HG03354 (cell line): ENCODE measurements around the gene VSTM1.
"Not testable (repeated sequence)": the region's sequence is repeated elsewhere in the genome, so short reads cannot be mapped to it uniquely, and the experiment has no call there.

Source experiments
- ATAC-seq: cut with Tn5 transposase; IDR thresholded peaks from one replicate; pipeline ENCODE4 v1.9.1; 2021; ENCODE audit warnings: mild to moderate bottlenecking; ENCODE audit not compliant: unreplicated experiment, poor library complexity, severe bottlenecking

The VSTM1 gene

DNA sequence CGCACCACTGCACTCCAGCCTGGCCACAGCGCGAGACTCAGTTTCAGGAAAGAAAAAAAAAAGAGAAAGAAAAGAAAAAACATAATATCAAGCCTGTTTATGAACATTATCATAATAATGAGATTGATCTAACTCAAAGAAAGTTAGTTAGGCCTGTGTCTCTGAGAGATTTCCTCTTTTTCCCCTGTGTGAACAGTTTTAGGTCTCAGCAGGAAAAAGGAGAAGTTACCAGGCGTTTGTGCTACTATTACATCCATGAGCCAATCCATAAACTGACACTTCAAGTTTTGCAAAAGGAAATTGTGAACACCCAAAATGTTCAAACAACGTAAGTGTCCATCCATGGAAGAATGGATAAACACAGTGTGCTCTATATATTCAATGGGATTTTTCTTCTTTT lies 13.6 kb upstream of the VSTM1 start:
- no peak for ATAC-seq

DNA sequence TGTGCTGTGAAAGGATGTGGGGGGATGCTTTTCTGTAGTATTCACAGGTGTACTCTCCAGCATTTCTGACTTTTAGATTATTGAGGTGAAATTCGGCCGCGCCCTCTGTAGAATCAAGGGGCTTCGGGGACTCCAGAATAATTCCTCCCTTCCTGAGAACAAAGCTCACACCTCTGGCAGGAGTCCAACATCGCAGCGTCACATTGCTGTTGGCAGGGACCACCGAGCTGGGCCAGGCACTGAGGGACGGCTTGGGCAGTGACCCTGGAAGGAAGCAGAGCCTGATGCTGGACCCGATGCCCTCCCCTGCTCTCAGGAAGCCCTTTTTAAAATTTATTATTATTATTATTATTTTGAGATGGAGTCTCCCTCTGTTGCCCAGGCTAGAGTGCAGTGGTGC lies 11.2 kb upstream of the VSTM1 start:
- no peak for ATAC-seq

DNA sequence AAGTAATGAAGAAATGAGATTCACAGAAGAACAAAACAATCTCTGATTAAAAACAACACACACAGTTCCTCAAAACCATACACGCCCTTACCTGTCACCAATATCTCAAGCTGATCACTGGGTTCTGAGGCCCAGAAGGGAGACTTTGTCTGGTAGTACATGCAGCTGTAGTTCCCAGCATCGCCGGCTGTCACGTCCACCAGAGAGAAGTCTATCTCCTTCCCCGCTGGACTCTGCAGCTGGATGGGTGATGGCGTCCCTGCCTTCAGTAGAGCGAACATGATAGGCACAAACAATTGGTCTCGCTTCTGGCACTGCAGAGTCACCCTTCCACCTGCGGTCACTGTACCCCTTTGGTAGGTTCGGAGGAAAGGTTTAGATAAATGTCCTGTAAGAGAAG lies 10.1 kb upstream of the VSTM1 start:
- ATAC-seq, result no peak

DNA sequence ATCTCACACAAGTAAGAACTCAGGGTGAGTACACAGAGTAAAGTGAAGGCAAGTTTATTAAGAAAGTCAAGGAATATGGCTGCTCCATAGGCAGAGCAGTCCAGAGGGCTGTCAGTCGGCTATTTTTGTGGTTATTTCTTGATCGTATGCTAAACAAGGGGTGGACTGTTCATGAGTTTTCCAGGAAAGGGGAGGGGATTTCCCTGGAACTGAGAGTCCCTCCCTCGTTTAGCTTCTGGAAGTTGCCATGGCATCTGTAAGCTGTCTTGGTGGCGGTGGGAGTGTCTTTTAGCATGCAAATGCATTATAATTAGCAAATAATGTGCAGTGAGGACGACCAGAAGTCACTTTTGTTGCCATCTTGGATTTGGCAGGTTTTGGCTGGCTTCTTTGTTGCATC lies 5.8 kb upstream of the VSTM1 start:
- no peak for ATAC-seq

DNA sequence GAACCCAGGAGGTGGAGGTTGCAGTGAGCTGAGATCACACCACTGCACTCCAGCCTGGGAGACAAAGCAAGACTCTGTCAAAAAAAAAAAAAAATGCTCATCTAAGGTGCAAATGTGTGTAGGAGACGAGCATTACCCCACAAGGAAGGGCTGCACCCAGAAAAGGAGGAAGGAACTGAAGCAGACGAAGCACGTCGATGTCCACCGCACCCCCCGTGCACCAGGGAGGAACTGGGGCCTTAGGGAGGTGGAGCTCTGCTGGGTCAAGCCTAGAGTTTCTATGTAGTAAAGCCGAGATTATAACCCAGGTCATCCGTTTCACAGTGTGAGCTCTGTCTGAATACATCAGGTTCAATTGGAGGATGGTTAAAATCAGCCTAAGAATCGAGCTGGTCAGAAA lies 1.1 kb downstream of the VSTM1 start:
- ATAC-seq, result no peak

DNA sequence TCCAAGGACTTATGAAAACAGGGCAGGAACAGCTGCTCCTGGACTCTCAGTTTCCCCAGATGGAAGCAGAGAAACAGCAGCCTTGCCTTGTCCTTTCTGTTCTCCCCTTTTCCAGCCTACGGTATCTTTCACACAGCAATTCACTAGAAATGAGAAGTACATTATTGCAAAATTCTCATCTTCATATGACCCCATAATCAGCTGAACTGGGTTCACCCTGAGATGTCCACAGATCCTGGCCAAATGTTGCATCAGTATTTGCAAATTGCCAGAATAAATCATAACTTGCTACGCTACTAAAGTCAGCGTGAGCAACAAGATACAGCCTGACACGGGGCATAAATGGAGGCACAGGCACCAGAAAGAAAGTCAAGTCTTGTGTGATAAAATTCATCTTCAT lies 16.1 kb downstream of the VSTM1 start:
- ATAC-seq, result no peak

DNA sequence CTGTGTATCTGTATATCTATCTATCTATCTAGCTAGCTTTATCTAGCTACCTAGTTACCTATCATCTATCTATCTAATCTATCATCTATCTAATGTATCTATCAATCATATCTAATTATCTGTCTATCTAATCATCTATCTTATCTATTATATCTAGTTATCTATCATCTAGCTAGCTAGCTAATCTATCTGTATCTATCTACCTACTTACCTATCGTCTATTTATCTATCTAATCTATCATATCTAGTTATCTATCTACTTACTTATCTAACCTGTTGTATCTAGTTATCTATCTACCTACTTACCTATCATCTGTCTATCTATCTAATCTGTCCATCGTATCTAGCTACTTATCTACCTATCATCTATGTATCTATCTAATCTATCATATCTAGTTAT lies 17.9 kb downstream of the VSTM1 start:
- ATAC-seq, result no peak

DNA sequence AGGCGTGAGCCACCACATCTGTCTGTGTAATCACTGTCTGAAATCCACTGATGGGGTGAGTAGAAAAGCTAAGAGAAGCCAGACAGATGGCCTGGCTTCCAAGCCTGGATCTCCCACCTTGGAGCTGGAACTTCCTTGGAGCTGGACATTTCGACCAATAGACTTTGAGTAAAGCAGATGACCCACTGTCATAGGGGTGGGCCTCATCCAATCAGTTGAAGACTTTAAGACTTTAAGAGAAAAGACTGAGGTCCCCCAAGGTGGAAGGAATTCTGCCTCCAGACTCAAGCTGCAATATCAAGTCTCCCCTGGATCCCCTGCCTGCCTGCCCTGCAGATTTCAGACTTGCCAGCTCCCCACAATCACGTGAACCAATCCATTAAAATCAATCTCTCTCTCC lies 20.7 kb downstream of the VSTM1 start:
- ATAC-seq, result no peak

DNA sequence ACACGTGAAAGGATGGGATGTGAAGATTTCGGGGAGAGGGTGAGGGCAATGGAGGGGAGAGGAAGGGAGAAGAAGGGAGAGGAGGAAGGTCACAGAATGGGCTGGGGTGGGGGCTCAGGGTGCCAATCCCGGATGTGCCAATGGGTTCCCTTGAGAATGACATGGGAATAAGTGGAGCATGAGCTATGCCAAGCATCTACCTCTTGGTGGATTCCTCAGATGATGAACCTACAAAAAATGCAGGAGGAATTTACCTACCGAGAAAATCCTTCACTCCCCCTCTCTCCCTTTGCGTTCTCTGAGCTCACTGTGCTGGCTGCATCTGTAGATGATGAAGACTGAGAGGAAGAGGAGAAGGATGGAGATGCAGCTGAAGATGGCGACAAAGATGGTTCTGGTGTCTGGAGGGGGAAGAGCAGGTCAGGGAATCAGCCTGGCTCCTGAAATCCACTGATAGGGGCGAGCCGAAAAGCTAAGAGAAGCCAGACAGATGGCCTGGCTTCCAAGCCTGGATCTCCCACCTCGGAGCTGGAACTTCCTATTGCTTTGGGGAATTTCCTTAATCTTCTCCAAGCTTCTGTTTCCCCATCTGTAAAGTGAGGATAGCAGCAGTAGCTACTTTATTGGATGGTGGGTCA lies 21.6 kb downstream of the VSTM1 start:
- no peak for ATAC-seq

DNA sequence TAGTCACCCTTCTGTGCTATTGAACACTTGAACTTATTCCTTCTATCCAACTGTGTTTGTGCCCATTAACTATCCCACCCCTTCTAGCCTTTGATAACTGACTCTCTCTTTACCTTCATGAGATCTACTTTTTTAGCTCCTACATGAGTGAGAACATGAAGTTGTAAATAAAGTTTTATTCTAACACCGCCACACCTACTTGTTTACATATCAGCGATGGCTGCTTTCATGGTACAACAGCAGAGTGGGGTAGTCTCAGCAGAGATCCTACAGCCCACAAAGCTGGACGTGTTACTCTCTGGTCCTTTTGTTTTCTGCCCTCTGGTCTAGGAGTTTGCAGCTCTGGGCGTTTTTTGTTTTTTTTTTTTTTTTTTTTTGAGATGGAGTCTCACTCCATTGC lies 23.7 kb downstream of the VSTM1 start:
- no peak for ATAC-seq

DNA sequence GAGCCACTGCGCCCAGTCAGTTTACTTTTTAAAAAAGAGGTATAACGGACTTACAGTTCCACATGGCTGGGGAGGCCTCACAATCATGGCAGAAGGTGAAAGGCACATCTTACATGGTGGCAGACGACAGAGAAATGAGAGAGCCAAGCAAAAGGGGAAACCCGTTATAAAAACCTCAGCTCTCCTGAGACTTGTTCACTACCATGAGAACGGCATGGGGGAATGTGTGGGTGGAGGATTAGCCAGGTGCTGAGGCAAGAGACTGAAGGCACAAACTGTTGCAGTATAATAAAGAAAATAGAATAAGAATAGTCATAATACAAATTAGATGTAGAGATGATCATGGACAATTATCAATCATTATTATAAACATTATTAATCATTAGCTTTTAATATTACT lies 27.2 kb downstream of the VSTM1 start:
- not testable (repeated sequence) for ATAC-seq

DNA sequence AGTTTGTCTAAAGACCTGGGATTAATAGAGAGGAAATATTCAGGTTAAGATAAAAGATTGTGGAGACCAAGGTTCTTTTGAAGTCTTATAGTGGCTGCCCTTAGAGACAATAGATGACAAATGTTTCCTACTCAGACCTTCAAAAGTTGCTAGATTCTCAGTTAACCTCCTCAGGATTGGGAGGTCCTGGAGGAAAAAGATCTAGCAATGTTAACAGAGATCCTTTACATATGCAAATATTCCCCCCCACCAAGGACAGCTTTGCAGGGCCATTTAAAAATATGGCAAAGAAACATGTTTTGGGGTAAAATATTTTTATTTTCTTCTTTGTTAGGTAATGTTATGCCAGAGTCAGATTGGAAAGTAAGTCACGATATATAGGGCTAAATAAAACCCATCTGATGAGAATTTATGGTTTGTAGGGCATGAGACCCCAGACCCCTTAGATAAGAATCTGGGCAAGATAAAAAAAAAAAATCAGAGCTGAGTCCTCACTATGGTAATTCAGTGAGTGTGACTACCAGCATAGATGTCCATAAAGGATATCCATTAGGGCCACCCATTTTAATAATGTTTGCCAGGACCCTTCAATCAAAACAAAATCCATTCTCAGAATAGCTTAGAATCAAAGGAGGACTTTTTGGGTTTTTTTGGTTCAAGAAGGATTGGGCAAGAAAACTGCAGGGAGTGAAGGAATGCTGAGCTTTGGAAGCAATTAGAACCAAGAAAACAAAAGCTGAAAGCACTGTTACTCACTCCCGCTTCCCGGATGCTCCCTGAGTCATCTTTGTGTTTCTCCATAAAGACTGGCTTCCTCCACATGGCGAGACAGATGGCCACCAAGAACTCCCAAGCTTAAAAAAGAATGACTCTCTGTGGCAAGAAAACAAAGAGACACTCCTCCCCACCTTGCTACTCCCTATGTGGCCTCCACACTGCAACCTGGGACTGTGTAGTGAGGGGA lies 28.2 kb downstream of the VSTM1 start:
- no peak for ATAC-seq

DNA sequence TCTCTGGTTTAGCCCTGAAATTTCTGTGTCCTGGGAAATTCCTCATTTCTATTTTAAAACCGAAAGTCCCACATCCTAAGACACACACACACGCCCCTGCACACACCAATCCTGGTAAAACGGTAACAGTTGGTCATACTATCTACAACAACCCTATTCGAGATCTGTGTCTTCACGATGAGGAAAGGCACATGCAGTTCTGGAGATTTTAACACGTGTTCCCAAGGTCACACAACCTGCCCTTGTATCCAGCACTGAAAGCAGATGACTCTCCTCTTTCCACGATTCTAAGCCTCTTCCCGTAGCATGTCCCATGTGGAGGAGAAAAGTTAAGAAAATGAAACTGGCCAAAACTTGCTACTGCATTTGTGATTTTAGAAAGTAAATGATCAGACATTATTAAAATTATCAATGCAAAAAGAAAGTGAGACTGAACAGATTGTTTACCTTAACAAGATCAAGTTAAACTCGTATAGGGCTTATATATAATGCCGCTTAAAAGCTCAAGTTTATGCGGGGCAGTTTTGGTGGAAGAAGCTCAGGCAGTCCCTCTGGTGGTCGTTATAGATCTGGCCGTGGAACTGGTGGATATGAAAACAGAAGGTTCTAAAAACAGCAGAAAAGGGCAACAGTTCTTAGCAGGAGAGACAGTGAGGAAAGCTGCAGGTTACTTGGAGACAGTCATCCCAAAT lies 32.7 kb downstream of the VSTM1 start:
- ATAC-seq, result no peak

DNA sequence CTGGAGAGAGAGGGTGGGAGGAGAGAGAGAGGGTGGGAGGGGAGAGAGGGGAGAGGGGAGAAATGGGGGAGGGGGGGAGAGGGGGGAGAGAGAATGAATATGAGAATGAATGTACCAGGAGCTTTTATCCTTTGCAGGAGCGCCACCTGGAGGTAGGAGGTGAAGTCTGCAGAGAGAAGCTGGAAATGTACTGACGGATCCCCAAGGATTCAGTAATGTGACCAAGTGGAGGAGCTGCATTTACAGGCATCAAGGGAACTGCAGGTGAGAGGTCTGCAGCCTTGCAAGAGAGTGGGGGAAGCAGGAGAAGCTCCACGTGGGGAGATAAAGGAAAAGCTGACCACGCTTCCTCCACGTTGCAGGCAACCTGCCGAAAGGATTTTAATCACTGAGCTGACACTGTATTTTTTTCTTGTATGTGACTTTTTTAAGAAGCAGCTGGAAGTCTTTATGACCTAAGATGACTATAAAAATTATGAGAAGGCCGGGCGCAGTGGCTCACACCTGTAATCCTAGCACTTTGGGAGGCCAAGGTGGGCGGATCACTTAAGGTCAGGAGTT lies 33.7 kb downstream of the VSTM1 start:
- no peak for ATAC-seq

DNA sequence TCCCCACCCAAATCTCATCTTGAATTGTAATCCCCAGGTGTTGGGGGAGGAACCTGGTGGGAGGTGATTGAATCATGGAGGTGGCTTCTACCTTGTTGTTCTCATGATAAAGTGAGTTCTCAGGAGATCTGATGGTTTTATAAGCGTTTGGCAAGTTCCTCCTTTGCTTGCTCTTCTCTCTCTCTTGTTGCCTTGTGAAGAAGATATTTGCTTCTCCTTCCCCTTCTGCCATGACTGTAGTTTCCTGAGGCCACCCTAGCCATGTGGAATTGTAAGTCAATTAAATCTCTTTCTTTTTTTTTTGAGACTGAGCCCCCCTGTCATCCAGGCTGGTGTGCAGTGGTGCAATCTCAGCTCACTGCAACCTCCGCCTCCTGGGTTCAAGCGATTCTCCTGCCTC lies 34.4 kb downstream of the VSTM1 start:
- ATAC-seq, result no peak

DNA sequence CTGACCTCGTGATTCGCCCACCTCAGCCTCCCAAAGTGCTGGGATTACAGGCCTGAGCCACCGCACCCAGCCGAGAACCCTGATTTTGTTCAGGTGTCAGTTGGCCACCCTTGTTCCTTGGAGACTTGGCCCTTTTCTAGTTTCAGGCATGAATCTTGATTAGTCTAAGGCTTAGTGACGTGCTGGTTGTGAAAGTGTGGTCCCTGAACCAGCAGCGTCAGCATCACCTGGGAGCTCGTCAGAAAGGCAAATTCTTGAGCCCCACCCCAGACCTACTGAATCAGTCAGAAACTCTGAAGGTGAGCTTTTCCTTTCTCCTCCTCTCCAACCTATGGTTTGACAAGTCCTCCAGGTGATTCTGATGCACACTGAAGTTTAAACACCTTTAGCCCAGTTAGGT lies 37.0 kb downstream of the VSTM1 start:
- no peak for ATAC-seq

DNA sequence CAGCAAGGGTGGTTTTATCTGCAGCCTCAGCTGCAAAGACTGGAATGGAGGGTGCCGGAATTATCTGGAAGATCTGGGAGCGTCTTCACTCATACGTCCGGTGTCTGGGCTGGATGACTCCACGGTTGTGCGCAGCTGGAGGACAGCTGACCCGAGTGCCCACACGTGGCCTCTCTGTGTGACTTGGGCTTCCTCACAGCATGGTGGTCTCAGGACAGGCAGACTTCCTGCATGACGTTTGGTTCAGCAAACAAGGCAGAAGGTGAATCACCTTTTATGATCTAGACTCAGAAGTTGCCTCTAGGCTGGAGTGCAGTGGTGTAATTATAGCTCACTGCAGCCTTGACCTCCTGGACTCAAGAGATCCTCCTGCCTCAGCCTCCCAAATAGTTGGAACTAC lies 39.0 kb downstream of the VSTM1 start:
- no peak for ATAC-seq

DNA sequence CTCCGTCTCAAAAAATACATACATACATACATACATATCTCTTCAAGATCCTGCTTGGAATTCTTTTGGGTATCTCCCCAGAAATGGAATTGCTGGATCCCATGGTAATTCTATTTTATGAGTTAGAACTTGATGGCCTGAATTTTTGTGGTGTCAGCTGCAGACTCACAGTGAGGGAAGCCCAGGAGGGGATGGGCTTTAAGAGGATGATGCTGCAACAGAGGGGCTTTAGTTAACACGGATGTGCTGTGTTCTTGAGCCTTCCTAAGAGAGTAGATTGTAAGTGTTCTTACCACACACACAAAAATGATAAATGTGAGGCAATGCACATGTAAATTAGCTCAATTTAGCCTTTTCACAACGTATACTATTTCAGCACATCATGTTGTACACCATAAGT lies 40.5 kb downstream of the VSTM1 start:
- ATAC-seq, result no peak

DNA sequence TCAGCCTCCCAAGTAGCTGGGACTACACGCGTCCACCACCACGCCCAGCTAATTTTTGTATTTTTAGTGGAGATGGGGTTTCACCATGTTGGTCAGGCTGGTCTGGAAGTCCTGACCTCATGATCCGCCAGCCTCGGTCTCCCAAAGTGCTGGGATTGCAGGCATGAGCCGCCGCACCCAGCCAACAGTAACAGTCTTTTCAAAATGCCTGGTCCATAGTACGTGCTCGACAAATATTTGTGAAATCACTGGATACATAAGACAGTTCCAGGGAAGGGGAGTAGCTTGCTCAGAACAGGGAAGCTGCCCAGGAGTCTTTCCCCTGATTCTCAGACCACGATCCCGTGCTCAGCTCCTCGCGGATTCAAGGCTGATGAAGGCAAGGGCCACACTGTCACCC lies 41.8 kb downstream of the VSTM1 start:
- ATAC-seq, result no peak

DNA sequence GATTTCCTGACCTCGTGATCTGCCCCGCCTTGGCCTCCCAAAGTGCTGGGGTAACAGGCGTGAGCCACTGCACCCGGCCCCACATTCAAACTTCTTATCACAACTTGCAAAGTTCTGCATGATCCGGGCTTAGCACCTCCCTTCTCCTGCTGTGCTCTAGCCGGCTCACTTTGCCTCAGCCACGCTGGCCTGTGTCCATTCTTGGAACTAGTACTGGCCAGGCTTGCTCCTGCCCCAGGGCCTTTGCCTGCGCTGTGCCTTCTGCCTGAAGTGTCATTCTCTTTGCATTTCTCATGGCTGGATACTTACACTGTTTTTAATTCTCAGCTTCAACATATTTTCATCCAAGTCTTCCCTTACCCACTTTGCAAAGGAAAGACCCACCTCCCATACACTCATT lies 42.3 kb downstream of the VSTM1 start:
- no peak for ATAC-seq

DNA sequence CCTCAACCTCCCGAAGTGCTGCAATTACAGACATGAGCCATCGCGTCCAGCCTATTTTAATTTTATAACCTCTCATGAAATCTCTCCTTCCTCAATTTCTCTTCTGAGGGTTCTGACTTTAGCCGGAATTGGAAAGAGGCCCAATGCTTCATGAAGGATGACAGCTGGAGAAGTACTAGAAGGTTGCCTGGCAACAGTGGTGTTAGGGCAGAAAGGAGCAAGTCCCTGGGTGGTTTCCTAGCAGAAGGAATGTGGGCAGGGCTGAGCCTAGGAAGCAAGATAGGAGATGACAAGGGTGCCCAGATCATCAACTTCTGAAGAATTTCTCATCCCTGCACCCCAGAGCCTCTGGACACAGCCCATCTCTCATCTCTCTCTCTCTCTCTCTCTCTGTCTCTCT lies 46.4 kb downstream of the VSTM1 start:
- ATAC-seq, result no peak
